Measurements from ENCODE around the gene SYT11. TPM values are rescaled to one million over a fixed set of nuclear protein-coding genes. Genes with fewer than 3 reads are reported as not detected.
"Not testable (repeated sequence)": the region's sequence is repeated elsewhere in the genome, so short reads cannot be mapped to it uniquely, and the experiment has no call there.

The SYT11 gene
- total RNA-seq, 2 donors from 2014 or later, result 1.8 to 4.2 TPM

DNA sequence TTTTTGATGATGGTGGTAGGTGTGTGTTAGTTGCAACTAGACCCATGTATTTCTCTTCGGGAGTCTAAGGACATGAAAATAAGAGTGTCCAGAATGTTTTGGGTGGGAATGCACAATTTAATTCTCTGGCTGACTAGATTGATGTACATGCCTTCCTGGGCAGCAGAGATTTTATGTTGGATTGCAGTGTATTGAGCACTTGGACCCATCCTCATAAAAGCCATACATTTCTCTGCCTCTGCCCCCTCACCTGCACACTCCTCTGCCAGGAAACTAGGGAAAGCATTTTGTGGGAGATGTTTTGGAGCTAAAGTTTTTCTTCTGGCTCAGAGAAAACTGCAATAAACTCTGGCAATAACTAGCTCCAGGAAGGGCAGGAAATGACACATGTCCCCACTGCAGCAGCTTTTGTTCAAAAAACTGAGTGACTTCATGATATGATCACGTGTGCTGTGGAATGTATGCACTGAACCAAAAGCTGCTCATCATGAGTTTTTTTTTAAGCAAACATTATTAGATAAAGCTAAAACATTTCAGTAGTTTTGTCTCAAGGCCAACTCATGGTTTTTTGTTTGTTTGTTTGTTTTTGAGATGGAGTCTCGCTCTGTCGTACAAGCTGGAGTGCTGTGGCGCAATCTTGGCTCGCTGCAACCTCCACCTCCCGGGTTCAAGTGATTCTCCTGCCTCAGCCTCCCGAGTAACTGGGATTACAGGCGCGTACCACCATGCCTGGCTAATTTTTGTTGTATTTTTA is 34.2 kb downstream of the SYT11 start:
- ATAC-seq, result peak; percentile 64
- intact Hi-C loops (cut with DNase I, micrococcal nuclease), result no loop called here
- DNase-seq, result no peak

DNA sequence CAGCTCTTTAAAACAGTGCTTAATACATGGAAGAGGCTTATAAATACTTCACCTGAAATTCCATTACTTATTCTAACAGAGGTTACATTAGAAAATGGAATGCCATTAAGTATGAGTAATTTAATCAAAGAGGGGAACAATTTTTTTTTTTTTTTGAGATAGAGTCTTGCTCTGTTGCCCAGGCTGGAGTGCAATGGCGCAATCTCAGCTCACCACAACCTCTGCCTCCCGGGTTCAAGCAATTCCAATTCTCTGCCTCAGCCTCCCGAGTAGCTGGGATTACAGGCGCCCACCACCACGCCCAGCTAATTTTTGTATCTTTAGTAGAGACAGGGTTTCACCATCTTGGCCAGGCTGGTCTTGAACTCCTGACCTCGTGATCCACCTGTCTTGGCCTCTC is 36.2 kb downstream of the SYT11 start:
- ATAC-seq; intact Hi-C loops (cut with DNase I, micrococcal nuclease); DNase-seq: not testable (repeated sequence)

DNA sequence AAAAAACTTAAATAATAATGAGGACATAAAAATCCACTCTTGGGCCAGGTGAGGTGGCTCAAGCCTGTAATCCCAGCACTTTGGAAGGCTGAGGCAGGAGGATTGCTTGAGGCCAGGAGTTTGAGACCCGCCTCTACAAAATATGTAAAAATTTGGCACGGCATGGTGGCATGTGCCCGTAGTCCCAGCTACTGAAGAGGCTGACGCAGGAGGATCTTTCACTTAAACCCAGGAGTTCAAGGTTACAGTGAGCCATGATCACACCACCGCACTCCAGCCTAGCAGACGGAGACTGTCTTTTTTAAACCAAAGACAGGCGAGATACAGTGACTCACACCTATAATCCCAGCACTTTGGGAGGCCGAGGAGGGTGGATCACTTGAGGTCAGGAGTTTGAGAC is 37.1 kb downstream of the SYT11 start:
- not testable (repeated sequence) for ATAC-seq, DNase-seq

DNA sequence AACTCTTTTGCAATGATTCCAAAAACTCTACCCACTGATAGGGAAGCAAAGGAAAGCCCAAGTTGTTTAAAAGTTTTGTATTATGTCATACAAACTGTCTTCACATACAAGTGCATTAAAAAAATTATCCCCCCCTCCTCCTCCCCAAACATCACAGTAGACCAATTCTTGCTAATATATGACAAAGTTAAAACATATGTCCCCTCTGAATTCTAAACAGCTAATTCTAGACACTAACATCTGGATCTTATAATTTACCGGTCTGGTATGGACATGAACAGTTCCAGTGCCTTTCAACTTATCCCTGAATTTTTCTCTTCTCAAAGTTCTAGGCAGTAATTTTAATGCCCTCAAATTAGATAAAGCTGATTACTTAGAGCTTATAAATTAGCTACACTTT is 38.4 kb downstream of the SYT11 start:
- no peak for DNase-seq
- no peak for ATAC-seq
- intact Hi-C loops (cut with DNase I, micrococcal nuclease), result no loop called here

More for the DNA sequence above, 37.1 kb downstream of the SYT11 start:
- intact Hi-C loops (cut with DNase I, micrococcal nuclease), result not testable (repeated sequence)

DNA sequence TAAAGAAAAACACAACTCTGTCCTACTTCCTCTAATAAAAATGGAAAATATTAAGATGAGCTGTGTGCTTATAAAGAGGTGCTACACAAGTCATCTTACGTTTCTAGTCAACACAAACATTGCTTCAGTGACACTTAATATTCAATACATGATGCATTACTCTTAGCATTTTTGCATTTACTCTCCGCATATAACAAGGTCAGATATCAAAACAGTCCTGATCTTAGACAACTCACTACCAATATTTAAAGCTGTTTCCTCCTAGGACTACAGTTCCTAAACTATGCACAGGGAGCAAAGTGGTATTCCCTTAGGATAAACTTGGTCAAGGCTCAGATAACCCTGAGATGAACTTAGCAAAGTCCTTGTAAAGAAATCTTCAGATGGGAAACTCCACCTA is 39.5 kb downstream of the SYT11 start:
- ATAC-seq, result no peak
- intact Hi-C loops (cut with DNase I, micrococcal nuclease), result no loop called here
- DNase-seq, result no peak

DNA sequence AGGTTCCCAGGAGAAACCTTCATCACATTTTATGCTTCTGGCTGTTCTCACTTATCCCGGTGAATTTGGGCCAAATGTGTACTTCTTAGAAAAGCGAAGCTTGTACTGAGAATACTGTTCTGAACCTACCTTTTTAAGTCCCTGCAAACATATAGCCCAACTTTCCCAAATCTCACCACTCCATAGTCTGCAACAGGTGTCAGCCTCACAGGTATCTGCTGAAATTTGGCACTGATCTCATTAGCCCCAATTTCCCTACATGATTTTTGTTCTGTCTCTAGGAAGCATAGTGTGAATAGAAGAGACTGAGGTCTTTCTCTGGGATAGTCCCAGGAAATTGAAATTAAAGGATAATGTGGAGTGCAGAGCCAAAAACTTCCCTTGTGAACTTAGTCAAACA is 40.3 kb downstream of the SYT11 start:
- intact Hi-C loops (cut with DNase I, micrococcal nuclease), result no loop called here
- DNase-seq, result no peak
- ATAC-seq, result no peak

DNA sequence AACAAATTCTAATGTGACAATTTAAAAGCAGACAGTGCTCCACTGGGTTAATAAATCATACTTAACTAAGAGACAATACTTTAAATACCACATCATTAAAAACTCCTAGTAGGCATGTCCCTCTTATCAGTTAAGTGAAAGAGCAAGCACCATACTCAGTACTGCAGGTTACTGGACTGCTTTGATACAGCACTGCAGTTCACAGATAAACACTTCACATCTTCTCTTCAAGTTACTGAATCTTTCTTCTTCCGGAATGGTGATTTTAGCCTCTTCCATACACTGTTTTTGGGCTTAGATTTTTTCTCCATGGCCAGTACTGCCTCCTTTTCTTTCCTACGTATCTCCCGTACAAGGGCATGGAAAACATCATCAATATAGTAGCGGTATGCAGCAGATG is 40.8 kb downstream of the SYT11 start:
- intact Hi-C loops (cut with DNase I, micrococcal nuclease), result no loop called here
- no peak for ATAC-seq

DNA sequence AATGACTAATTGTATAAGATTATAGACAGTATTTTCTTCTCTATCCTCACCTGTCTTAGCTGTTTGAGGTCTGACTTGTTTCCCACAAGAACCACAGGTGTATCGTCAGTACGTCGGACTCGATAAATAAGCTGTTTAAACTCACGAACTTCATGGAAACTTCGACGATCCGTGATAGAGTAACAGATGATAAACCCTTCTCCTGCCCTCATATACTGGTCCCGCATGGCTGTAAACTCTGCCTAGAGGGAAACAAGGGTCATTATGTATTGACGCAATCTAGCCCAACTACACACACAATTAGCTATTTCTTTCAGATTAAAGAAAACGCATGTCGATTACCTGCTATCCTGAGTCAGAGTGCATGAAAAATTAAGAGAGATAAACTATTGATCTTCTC is 44.9 kb downstream of the SYT11 start:
- ATAC-seq (no peak), DNase-seq (no peak)
- intact Hi-C loops (cut with DNase I, micrococcal nuclease), result no loop called here

More for the DNA sequence above, 40.8 kb downstream of the SYT11 start:
- no peak for DNase-seq

DNA sequence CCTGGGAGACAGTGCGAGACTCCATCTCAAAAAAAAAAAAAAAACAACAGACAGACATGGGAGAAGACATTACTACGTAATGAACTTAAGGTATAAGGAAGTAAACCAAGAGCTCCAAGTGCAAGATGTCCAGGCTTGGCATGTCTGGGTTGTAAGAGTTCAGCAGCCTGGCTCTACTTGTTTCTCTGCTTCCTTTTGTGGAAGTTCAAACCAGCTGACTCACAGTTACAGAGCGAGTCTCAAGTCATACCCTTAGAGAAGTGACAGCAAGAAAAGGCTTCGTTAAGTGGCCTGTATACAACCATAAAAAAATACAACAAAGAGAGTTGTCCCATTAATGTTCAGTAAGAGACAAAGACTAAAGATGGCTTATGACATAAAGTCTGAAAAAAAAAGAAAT is 50.5 kb downstream of the SYT11 start:
- ATAC-seq, result no peak
- intact Hi-C loops (cut with DNase I, micrococcal nuclease), result no loop called here
- peak in 1 of 2 donors; percentile 33 for DNase-seq

DNA sequence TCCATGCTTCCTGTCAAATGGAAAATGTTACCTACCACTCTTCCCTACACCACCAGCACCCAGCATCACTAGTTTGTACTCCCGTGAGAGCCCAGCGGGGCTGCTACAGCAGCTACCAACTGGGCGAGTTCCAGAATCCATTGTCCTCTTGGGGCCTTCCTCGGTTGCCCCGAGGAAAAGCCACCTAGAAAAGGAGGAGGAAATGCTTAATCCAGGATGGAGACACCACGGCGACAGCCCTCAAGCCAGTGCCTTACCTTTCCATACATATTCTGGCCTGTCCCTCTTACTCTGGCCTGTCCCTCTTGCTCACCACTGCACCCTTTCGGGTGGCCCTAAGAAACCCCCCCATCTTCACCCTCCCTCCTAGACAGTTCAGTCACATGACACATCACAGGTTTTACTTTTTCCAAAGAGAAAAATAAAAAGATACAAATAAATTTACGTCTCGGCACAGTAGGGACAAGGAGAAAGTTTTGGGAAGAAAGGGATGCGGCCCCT is 51.3 kb downstream of the SYT11 start:
- intact Hi-C loops (cut with DNase I, micrococcal nuclease), result no loop called here
- ATAC-seq (peak; percentile 41), DNase-seq (peak; percentile 29 to 32)

DNA sequence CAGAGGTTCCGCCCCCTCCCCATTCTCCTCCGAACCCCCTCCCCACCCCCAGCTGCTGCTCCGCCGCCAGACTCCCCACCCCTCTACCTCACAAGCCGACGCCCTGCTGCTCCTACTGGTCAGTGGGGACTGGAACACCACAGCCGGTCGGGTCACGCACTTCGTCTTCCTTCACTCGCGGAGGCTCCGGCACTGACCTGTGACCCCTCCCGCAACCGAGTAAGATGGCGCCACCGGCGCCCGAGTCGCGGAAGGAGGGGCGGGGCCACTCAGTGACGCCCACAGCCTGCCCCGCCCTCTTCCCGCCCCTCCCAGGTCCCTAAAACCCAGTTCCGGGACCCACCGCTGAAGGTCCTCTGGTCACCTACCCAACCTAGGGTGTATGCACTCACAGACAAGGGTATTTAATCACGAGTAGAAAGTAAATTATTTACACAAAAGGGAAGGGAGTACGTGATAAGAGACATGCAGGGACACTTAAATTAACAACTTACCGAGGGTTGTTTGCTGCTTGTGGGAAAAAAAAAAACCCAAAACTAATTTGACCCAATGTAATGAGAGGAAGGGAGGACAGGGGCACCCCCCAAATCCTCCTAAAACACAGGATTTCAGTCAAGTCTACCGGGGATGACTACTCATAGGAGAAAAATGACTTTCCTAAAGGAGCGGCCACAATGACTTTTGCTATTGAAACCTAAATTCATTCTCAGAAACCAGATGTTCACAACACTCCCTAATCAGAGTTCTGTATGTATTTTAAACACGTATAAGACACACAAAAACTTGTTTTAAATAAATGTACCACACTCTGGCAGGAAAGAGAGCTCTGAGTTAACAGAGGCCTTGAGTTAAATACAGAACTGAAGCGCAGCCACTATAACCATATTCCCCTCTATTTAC is 52.0 kb downstream of the SYT11 start, which contains the start of gene RIT1:
Gene RIT1, minus strand, starts transcription at position 194 of the 900 bp plus-strand sequence. CDS start 588 bp downstream, outside the sequence.
- DNase-seq (peak; percentile 90 to 94), ATAC-seq (peak; percentile 96)
- intact Hi-C loops (cut with DNase I, micrococcal nuclease), result no loop called here

DNA sequence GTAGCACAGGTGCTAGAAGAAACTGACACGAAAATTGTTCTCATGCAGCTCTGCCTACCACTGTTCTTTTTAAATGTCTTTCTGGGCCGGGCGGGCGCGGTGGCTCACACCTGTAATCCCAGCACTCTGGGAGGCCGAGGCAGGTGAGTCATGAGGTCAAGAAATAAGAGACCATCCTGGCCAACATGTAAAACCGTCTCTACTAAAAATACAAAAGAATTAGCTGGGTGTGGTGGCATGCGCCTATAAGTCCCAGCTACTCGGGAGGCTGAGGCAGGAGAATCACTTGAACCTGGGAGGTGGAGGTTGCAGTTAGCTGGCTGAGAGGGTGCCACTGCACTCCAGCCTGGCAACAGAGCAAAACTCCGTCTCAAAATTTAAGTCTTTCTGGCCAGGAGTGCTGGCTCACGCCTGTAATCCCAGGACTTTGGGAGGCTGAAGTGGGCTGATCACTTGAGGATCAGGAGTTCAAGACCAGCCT is 52.7 kb downstream of the SYT11 start:
- peak in 1 of 2 donors; percentile 20 for DNase-seq
- intact Hi-C loops (cut with DNase I, micrococcal nuclease), result no loop called here
- peak; percentile 14 for ATAC-seq

DNA sequence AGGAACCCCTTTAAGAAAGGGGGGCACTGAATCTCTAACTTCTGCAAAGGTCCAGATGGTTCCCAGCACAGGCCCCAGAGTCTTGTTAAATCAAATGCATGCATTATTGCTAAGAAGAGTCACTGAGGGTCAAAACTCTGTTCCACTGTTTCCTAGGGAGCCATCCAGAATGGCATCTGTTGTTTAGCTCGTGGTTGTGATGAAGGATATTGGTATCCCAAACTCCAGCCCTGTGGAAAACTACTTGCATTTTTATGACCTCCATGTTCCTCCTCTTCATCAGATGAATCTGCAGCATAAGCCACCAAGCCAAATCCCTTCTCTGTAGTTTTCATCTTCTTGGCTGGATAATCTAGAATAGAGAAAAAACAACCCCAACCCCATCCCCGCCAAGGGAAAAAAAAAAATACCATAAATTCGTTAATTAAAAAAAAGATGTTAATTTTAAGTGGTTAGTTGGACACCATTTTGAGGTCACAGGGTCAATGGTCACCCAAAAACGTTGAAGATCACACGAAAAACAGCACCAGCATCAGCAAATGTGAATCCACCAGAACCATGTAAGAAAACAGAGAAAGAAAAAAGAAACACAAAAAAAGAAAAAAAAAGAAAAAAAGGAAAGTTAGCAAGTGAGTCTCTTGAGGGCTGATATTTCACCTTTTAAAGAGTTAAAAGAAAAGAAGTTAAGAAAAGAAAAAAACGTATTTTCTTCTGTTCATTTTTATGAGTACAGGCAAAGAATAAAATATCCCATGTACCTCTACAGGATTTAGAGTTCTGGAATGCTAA is 54.8 kb downstream of the SYT11 start:
- ATAC-seq (no peak), DNase-seq (no peak)
- intact Hi-C loops (cut with DNase I, micrococcal nuclease), result no loop called here

DNA sequence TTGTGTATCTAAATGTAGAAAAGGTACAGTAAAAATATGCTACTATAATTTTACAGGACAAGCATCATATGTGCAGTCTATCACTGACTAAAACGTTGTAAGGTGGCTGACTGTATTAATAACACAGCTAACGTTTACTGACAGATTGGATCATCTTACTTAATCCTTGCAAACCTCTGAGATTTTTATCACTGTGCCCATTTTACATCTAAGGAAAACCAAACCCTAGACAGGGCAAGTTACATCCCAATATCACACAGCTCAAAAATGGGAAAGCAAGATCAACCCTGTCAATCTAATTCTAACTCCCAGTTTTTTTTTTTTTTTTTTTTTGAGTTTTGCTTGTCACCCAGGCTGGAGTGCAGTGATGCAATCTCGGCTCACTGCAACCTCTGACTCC is 59.3 kb downstream of the SYT11 start:
- DNase-seq (no peak), ATAC-seq (no peak)
- intact Hi-C loops (cut with DNase I, micrococcal nuclease), result no loop called here

DNA sequence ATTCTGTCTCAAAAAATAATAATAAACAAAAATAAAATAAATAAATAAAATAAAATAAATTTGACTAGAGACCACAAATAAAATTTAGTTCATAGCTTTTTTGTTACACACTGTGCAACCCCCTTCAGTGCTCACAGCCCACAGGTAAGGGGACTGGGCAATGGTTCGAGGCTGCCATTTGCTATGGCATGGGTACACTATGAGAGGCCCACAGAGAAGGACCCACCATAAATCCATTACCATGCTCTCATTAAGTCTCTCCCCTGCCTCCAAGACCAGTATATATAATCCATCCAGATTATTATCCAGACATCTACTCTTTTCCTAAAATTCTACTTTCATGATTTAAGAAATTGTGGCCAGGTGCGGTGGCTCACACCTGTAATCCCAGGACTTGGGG is 60.4 kb downstream of the SYT11 start:
- intact Hi-C loops (cut with DNase I, micrococcal nuclease), result no loop called here
- DNase-seq (no peak), ATAC-seq (no peak)

DNA sequence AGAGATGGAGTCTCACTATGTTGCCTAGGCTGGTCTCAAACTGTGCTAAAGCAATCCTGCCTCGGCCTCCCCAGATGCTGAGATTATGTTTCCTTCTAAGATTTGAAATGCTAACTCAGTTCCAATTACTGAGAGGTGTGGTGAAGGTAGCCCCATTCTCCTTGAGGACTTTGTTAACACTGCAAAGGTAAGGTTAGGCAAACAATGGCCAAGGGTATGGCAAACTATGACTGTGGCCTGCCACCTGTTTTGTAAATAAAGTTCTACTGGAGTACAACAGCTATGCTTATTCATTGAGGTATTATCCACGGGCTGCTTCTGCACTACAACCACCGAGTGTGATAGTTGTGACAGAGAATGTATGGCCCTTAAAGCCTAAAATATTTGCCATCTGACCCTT is 61.4 kb downstream of the SYT11 start:
- intact Hi-C loops (cut with DNase I, micrococcal nuclease), result no loop called here
- ATAC-seq (peak; percentile 63), DNase-seq (no peak)

DNA sequence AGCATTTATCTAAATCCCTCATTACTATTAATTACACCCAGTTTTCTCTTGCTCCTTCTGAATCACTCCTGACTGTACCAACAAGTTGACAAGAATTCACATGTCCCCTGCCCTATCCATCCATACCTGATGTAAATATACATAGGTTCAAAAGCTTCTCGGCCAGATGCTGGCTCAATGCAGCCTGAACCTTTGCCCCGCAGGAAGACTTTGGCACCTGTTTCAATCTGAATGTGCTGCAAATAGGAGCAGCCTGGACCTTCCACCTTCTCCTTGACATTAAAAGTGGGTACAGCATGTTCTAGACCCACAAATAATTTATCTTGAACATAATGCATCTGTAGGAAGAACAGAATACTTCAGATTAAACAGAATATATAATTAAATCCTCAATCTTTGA is 66.1 kb downstream of the SYT11 start:
- ATAC-seq (no peak), DNase-seq (no peak)
- intact Hi-C loops (cut with DNase I, micrococcal nuclease), result no loop called here

DNA sequence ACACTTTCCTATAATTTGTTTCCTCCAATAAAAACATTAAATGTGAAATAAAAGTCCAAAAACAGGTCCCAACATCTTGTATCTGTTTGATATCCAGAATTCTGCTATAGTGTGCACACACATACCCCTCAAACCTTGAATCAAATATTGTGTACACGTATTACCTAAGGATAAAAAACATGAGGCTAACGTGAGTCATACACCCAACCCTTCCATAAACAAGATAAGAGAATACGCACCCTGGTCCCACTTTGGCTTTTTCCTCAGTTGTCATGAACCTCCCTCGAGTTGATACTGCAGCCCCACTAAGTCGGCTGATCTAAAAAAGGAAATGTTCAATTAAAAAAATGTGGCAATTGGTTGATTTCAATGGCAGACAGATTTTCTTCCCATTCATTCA is 69.7 kb downstream of the SYT11 start:
- intact Hi-C loops (cut with DNase I, micrococcal nuclease), result no loop called here
- ATAC-seq, result peak; percentile 22
- DNase-seq, result no peak

DNA sequence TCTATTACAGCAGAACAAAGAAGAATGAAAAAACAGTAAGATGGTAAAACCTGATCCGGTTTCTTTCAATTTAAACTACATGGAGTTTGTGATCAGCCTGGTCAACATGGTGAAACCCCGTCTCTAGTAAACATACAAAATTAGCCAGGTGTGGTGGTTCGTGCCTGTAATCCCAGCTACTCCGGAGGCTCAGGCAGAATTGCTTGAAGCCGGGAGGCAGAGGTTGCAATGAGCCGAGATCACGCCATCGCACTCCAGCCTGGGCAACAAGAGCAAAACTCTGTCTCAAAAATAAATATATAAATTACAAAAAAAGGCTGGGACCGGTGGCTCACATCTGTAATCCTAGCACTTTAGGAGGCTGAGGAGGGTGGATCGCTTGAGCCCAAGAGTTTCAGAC is 71.4 kb downstream of the SYT11 start:
- ATAC-seq, DNase-seq: not testable (repeated sequence)

More for the DNA sequence above, 71.4 kb downstream of the SYT11 start:
- intact Hi-C loops (cut with DNase I, micrococcal nuclease), result loop anchor here in 1 of 2 donors (10.0 kb wide), 1 partner anchor 54 kb away; no protein-coding TSS in a partner anchor

All from left colon (tissue), 2 donors.